ENCODE data around the gene PHF21B.

GRCh38 chr22:44972363-44973083, 37.3 kb downstream of the PHF21B start:
- TF ChIP-seq POLR2A (IDR thresholded peaks at IDR 0.05; ENCODE audit: low read depth, low read length) = no peak
- no peak for TF ChIP-seq POLR2AphosphoS5 (IDR thresholded peaks at IDR 0.05; ENCODE audit: low read depth, low read length)
- no peak for TF ChIP-seq TAF1 (IDR thresholded peaks at IDR 0.05; ENCODE audit: low read depth, low read length)
- TF ChIP-seq PAX5 (IDR thresholded peaks at IDR 0.05; ENCODE audit: insufficient read depth, low read length, severe bottlenecking) = no peak
- TF ChIP-seq SPI1 (IDR thresholded peaks at IDR 0.05; ENCODE audit: low read depth, low read length) = no peak
- TF ChIP-seq POU2F2 (IDR thresholded peaks at IDR 0.05; ENCODE audit: low read depth, low read length) = no peak
